Stimulated activated CD8-positive, alpha-beta memory T cell treated with anti-CD3 and anti-CD28 coated beads, Interleukin-12 subunit alpha, Interleukin-12 subunit beta, amount 100 ng/mL, for 4 hours (primary cell): ENCODE results near the gene GGA1.
"Not testable (repeated sequence)": the region's sequence is repeated elsewhere in the genome, so short reads cannot be mapped to it uniquely, and the experiment has no call there.

ENCODE experiments used
- DNase-seq: peaks from one replicate; pipeline ENCODE4 v3.0.0-alpha.2; 2020; ENCODE audit warnings: low read depth

GGA1 gene

DNA sequence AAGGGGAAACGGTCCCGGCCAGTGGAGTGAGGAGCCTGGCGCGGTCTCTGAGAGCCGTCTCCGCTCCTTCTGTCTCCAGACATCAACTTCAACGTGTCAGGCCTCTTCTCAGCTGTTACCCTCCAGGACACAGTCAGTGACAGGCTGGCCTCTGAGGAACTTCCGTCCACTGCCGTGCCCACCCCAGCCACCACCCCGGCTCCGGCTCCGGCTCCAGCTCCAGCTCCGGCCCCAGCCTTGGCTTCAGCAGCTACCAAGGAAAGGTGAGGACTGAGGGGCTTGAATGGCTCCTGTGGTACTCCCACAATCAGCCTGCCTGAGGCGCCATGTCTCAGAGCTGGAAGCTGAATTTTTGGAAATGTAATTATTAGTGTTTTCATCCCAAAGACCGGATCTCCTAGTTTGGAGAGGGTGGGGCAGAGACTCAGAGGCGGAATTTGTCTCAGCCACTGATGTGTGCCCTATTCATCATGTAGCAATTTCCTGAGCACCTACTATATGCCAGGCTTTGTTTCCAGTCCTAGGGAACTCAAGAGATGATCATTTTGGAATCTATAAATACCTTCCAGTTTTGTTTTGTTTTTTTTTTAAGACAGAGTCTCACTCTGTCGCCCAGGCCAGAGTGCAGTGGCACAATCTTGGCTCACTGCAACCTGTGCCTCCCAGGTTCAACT lies 42.0 kb downstream of the GGA1 start:
- DNase-seq, result no peak

DNA sequence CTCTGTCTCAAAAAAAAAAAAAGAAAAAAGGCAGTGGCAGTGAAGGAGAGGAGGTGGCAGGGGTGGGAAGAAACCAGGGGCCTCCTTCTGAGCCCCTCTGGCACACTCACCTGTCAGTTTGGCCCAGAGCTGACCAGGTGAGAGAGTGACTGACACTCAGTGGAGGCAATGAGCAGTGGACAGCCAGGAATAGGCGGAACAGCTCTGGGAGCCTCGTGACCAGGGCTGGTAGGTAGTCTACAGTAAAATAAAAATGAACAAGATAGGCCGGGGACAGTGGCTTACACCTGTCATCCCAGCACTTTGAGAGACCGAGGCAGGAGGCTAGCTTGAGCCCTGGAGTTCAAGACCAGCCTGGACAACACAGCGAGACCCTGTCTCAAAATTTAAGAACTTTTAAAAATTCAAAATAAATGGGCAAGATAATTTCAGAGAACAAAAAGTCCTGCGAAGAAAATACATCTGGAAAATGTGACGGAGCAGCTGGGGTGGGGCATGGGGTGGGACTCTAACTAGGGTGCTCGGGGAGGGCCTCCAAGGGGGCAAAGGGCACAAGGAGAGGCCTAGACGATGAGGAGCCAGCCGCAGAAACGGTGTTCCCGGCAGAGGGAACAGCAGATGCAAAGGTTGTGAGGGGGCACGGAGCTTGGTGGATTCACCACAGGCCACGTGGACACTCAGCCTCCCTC lies 46.1 kb downstream of the GGA1 start:
- DNase-seq, result no peak

DNA sequence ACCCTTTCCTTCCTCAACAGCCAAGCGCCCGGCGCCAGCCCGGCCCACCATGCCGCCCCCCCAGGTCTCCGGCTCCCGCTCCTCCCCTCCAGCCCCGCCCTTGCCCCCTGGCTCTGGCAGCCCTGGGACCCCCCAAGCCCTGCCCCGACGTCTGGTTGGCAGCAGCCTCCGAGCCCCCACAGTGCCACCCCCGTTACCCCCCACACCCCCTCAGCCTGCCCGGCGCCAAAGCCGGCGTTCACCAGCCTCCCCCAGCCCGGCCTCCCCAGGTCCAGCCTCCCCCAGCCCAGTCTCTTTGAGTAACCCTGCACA lies 46.6 kb downstream of the GGA1 start:
- DNase-seq, result no peak

DNA sequence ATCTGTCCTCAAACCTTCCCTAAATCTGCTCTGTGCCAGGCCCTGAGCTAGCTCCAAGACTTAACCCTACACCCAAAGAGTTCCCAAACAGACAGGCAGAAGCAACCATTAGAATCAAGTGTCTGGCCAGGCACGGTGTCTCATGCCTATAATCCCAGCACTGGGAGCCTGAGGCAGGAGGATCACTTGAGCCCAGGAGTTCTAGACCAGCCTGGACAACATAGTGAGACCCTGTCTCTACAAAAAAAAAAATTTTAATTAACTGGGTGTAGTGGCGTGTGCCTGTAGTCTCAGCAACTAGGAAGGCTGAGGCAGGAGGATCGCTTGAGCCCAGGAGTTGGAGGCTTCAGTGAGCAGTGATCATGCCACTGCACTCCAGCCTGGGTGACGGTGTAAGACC lies 47.9 kb downstream of the GGA1 start:
- not testable (repeated sequence) for DNase-seq

DNA sequence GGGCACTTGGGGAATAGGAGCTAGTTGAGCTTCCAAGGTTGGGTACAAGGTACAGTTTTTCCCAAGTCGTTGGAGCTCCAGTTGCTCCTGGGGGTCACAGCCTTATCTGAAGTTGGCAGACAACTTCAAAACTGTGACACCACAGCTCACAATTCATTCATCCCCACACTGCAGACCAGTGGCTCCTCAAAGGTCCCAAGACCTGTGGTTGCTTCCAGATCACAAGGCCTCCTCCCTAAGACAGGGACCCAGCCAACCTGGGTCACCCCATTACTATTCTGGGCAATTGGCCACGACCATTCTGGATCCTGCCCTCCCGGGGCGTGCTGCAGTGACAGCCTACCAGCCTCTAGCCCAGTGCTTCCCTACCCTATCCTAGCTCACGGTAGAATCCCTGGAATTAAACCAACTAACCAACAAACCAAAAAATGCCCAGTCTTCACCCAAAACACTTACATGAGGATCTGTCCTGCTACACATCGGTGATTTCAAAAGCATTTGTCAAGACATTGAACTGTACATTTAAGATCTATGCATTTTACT lies 49.0 kb downstream of the GGA1 start:
- no peak for DNase-seq

DNA sequence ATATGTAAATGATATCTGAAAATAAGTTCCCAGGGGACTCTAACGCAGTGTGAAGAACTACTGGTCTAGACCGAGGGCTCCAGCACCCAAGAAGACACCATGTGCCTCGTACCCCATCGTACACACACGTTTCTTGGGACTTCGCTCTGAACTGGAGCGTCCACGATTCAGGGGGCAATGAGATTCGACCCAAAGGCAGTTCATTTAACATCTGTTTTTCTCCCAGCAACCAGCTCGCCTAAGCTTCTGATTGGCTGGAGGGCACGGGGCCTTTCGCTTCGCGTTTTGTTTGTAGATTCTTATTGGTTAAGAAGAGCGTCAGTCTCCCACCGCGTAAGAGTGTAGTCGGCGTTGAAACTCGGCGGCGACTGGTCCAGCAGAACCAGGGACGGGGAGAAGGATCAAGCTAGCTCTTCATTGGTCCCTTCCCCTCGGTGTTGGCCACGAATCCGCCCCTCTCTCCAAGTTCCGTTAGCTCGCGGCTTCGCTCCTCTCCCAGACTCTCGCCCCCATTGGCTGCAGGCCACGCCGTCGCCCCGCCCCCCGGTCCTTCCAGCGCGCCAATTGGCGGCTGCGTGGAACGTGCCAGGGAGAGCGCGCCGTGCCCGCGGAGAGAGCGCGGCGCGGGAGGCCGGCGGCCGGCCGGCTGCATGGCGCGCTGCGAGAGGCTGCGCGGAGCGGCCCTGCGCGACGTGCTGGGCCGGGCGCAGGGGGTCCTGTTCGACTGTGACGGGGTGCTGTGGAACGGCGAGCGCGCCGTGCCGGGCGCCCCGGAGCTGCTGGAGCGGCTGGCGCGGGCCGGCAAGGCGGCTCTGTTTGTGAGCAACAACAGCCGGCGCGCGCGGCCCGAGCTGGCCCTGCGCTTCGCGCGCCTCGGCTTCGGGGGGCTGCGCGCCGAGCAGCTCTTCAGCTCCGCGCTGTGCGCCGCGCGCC lies 49.8 kb downstream of the GGA1 start, which contains the start of gene PDXP:
TSS of gene PDXP (plus strand) at position 591 of the 933 bp plus-strand sequence. CDS start at position 651, 60 bp downstream.
- DNase-seq, result peak; percentile 96

DNA sequence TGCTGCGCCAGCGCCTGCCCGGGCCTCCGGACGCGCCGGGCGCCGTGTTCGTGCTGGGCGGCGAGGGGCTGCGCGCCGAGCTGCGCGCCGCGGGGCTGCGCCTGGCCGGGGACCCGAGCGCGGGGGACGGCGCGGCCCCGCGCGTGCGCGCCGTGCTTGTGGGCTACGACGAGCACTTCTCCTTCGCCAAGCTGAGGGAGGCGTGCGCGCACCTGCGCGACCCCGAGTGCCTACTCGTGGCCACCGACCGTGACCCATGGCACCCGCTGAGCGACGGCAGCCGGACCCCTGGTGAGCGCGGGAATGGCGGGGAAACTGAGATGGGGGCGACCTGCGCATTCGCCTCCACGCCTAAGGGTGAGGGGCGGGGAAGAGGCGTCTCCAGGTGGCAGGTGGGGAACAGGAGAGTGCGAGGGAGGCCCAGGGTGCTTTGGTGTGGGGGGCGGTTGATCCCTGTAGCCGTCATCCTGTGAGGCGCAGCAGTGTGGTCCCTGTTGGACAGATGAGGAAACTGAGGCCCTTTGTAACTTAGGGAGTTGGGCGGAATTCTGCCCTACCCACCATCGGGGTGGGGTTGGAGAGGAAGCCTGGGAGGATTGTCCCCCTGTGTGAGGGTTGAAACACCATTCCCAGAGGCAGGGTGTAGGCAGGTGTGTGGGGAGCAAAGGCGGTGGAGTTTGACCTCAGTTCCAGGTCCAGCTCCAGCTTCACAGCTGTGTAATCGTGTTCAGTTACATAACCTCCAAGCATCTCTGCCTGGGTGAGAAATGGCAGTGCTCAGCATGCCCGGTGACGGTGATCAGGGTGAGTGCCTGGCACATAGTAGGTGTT lies 50.6 kb downstream of the GGA1 start:
- DNase-seq, result no peak

DNA sequence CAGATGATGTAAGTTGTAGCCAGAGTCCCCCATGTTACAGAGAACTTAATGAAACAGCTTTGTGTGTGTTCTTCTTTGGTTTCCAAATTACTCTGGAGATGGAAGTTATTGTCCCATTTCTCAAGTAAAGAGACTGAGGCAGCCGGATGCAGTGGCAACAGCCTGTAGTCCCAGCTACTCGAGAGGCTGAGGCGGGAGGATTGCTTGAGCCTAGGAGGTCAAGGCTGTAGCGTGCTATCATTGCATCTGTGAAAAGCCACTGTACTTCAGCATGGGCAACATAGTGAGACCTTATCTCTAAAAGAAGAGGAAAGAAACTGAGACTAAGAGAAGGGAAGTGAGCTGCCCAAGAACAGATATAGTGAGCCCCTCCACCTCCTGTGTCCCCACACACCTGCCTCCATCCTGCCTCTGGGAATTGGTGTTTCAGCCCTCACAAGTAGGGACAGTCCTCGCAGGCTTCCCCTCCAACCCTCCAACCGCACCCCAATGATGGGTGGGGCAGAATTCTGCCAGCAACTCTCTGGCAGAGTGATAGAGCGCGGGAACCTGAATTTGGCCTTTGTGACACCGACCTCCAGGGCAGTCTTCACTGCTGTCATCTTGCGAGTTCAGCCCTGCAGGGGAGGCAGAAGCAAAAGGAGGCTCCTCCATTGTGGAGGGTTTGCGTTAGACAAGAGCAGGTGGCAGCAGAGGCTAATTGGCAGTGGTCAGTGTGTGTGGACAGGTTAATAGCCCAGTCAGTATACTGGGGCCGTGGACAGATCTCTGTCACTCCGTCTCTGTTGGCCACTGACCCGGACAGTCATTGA lies 51.5 kb downstream of the GGA1 start:
- DNase-seq, result no peak

DNA sequence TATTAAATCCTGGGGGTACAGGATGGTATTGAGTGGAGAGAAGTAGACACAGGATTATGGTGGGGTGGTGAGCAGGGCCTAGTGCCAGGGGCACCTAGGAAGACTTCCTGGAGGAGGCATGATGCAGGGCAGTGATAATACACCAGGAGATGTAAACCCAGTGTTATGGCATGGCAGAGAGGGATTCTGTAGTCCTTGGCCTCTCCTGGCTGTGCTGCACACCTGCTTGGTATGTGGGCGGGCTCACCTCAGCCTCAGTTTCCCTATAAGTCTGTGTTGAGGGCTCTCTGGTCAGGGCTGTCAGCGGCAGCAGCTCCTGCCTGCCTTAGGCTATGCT lies 52.0 kb downstream of the GGA1 start:
- no peak for DNase-seq

DNA sequence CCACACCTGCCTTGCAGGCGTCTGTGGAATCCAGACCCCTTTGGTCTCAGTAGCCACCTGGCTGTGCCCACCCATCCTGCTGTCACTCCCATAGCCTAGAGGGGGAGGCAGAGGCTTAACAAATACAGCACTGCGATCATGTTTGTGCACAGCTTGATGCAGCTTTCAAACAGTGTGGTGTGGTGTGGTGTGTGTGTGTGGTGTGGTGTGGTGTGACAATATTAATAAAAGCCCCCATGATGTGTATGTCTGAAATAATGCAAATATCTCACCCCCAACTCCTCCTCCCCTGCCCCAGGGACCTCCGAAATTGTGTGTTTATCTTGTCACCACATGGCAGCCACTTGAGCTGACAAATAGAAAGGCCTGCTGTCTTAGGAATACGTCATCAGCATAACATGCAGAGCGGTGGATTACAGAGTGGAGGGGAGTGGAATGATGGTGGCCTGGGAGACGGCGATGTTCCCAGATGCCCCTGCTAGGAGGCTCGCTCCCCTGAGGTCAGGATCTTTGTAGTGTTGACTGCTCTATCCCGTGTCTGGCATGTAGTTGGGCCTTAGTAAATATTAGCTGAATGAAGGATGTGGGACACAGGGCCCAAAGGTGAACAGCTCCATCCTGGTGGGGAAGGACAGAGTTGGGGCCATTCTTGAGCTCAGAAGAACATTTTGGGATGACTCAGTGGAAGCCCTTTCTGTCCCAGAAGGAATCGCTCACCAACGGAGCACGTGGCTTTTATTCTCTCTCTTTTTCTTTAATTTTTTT lies 52.7 kb downstream of the GGA1 start:
- DNase-seq, result no peak

DNA sequence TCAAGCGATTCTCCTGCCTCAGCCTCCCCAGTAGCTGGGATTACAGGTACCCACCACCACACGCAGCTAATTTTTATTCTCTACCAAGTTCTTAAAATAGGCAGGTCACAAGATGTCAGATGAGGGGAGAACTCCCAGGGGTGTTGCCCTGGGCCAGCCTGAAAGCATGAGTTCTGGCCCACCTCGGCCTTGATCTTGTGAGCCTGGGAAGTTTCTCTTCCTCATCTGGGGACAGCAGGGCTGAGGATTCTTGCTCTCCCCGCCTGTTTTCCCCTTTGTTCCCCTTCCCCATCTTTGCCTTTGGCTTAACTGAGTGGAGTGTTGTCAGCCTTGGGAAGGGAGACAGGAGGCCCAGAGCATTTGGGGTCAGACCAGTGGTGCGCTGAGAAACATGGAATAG lies 53.4 kb downstream of the GGA1 start:
- no peak for DNase-seq

DNA sequence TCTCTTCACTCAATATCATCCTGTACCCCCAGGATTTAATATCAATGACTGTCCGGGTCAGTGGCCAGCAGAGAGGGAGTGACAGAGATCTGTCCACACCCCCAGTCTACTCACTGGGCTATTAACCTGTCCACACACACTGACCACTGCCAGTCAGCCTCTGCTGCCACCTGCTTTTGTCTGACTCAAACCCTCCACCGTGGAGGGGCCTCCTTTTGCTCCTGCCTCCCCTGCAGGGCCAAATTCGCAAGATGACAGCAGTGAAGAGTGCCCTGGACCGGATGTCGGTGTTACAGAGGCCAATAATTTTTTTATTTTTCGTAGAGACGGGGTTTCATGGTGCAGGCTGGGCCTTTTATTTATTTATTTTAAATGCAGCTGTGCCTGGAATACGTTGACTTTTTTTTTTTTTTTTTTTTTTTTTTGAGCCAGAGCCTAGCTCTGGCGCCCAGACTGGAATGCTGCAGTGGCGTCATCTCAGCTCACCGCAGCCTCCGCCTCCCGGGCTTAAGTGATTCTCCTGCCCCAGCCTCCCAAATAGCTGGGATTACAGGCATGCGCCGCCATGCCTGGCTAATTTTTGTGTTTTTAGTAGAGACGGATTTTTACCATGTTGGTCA lies 55.0 kb downstream of the GGA1 start:
- DNase-seq, result no peak

DNA sequence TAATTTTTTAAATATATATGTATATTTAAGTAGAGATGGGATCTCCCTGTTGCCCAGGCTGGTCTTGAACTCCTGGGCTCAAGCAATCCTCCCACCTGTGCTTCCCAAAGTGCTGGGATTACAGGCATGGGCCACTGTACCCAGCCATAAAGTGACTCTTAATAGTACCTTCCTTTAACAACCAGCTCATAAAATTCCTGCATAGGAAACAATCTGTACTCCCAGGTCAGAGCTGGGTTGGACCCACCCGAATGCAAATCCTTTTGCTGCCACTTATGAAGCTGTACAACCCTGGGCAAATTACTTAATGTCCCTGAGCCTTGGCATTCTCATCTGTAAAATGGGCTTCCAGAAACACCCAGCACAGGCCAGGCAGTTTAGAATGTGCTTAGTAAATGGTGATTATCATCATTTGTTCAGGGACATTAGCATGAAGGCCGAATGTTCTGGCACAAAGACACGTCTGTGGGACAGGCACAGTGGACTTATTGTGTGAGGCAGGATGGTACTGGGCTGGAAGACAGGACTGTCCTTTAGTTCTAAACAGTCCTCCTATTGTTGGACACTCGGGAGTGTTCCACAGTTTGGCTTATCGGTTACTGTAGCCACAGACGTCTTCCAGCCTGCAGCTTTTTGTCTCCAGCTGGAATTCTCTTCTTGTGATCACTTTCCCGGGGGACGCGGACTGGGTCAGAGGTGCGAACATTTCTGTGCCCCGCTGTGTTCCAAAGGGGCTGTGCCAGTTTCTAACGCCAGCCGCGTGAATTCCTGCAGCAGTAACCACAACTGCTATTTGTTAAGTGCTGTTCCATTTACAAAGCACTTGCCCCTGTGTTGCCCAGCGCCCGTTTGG lies 55.8 kb downstream of the GGA1 start:
- DNase-seq, result no peak

DNA sequence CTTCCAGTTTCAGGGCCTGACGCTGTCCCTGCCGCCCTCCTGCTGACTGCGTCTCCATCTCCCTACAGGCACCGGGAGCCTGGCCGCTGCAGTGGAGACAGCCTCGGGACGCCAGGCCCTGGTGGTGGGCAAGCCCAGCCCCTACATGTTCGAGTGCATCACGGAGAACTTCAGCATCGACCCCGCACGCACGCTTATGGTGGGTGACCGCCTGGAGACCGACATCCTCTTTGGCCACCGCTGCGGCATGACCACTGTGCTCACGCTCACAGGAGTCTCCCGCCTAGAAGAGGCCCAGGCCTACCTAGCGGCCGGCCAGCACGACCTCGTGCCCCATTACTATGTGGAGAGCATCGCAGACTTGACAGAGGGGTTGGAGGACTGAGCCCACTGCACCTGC lies 56.9 kb downstream of the GGA1 start:
- no peak for DNase-seq

DNA sequence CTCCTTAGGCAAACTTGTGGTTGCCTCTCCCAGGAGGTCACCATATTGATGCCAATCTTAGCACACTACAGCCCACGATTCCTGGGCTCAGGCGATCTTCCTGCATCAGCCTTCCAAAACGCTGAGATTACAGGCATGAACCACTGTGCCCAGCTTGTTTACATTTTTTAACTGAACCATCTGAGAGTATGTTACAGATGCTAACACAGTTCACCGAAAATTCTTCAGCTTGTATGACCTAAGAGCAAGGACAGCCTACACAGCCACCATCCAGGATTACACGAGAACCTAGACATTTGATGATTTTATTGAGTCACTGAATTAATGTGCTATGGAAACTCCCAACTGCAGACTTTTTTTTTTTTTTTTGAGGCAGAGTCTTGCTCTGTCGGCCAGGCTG lies 61.0 kb downstream of the GGA1 start:
- DNase-seq, result no peak

DNA sequence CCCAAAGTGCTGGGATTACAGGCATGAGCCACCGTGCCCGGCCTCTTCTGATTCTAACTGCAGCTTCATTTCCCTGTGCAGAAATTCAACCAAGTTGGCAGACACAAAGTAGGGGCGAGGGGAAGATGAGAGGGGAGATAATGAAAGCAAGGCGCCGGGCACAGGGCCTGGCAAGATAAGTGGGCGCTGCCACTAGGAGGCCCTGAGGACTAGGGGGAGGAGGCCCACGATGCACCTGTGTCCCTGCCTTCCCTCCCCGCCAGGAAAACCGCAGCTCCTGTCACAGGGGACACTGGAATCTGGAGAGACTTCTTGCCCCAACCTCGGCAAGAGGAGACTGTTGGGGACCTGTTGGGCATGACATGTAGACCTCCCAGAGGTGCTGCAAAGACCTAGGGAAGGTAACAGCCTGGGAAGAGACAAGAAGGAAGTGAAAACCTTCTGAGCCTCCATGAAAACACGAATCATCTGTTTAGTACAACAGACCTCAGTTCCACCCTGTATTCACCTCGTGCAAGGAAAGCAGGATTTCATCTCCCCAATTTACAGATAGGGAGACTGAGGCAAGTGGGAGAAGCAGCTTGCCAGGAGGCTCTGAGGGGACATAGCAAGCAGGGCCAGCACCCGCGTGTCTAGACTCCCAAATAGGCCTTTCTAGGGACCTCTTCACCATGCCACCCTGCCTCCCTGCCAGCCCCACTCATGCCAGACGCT lies 63.7 kb downstream of the GGA1 start:
- DNase-seq, result no peak

DNA sequence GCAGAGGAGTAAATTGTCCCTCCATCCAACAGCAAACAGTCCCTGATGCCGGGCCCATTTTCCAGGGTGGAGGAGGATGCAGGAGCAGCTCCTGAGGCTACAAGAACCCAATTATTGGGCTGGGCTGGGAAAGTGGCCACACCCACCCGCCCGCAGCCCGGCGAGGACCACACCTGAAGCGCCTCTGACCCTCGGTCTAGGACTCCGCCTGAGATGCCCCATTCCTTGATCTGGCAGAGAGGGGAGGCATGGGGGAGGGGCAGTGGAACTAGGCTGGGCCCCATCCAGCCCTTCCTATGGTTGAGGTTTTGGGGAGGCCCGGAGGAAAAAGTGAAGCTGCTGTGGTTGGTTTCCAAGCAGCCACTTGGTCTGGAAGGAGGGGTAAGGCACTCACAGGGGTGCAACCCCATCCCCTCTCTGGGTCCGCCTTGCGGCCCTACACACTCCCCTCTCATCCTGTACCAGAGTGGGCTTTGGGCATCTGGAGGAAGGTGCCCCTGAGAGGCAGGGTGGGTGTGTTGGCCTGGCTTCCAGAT lies 64.4 kb downstream of the GGA1 start:
- no peak for DNase-seq

DNA sequence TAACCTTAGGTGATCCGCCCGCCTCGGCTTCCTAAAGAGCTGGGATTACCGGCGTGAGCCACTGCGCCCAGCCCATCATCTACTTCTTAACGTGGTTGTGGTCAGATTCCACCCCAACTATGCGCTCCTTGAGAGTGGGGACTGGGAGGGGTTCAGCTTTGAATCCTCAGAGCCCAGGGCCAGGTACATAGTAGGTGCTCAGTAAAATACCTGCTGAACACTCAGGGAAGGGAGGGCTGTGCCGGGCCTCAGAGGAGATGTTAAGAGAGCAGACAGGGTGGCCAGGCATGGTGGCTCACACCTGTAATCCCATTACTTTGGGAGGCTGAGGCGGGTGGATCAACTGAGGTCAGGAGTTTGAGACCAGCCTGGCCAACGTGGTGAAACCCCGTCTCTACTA lies 65.6 kb downstream of the GGA1 start:
- DNase-seq, result no peak
